Suppressor macrophage treated with lipopolysaccharide for 1 hour (primary cell): Measurements from ENCODE around the gene CCDC87.
"Not testable (repeated sequence)": the region's sequence is repeated elsewhere in the genome, so short reads cannot be mapped to it uniquely, and the experiment has no call there.

Source experiments
- DNase-seq, 3 donors: peaks; one replicate each; pipeline ENCODE4 v3.0.0-alpha.2; 2020 to 2022

CCDC87 gene

DNA sequence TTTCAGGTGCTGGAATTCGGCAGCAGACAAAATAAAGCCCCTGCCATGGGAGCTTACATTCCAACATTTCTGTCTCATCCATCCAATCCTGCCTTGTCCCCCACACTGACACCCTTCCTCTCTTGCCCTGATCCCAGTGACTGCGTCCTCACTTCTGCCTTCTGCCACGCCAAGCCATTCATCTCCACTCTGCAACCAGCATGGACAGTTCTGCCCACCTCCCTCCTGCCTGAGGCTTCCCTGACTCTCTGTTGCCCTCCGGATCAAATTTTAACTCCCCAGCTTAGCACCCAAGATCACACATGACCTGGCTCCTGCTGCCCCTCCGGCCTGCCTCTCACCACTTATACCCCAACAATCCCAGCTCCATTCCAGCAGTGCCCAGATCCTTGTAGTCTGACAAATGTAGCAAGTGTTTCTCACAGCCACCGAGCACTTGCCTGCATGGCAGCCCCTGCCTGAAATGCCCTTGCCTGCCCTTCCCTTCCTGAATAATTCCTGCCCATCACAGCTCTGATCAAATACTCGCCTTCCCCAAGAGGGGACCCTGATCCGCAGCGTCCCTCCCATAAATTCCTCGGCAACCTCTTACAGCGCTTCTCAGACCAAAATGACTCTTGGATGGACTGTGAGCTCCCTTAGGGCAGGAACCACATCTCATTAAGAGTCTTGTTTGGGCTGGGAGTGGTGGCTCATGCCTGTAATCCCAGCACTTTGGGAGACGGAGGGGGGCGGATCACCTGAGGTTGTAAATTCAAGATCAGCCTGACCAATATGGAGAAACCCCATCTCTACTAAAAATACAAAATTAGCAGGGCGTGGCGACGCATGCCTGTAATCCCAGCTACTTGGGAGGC lies 43.9 kb downstream of the CCDC87 start:
- DNase-seq = no peak

DNA sequence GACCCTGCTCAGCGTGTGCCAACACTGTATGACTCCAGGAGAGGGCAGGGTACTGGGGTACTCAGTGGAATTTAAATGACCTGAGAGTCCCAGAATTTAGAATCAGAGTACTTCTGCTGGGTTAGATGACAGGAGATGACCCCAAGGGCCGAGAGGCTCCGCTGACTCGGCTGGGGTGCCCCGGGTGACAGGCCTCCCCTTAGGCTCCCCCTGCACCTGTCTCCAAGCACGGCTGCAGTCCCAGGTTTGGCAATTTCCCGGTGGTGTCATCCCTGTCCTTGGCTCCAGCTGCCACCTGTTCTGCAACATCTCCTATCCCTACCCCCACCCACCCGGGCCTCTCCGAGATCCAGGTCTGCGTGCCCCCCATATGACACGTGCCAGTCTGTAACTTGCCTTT lies 44.8 kb downstream of the CCDC87 start:
- DNase-seq = no peak

DNA sequence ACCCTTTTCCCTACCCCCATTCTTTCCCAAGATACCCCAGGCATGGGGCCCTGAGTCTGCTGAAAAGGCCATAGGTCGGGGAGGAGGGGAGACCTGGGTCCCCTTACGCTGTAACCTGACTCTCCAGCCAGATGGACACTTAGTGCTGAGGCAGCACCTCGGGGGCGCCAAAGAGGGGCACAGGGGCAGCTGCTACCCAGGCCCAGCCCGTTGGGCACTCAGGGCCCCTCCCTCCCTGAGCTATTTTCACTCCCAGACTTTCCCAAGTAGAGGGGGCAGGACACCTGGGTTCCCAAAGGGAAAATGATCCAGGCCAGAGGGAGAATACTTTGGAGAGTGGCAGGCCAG lies 45.2 kb downstream of the CCDC87 start:
- no peak for DNase-seq

DNA sequence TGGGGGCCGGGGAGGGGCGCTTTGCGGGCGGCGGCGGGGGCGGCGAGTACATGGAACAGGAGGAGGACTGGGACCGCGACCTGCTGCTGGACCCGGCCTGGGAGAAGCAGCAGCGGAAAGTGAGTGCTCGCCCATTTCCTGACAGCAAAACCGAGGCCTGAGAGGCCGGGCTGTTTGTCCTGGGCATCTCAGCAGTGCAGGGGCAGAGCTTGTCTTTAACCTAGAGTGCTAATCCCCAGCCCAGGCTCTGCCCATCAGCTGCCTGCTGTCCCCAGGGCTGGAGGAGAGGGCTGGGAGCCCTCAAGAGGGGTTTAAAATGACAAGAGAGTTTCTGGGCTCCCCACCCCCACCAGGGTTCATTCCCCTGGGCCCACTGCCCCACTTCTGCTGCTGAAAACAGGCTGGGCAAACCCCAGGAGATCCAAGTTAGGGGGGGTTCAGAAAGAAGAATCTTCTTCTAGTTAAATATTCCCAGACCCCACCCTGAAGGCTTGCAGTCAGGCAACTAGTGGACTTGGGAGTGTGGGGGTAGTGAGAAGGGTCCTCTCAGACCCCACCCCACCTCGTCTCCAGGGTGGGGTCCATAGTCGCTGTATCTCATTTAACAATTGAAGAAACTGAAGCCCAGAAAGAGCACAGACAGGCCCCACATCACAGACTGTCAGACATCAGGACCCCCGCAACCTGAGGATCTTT lies 45.7 kb downstream of the CCDC87 start:
- no peak for DNase-seq

DNA sequence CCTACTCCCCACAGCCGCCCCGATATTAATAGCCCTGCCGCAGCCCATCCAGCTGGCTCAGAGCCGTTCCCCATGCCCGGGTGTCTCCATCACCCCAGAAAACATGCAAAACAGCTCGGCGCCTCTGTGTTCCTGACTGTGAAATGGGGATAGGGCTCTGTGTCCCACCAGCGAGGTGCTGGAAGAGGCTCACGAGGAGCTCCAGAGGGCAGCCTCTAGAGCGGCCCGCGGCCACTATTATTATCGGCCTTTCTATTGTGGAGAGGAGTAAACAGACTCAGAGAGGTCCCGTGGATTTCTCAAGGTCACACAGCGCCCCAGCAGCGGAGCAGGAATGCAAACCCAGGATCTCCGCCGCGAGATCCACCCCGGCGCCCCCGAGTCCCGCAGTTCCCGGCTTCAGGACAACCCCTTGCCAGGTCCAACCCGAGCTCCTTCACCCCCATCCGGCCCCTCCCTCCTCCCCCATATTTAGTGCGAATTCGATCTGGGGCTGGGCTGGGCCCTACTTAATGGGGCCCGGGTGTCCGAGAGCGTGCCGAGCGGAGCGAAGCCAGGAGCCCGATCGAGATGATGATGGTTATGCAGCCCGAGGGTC lies 46.4 kb downstream of the CCDC87 start, which contains the start of gene ACTN3:
TSS of gene ACTN3 (plus strand) at position 536 of the 598 bp plus-strand sequence. CDS start at position 571, 35 bp downstream.
- DNase-seq = no peak

DNA sequence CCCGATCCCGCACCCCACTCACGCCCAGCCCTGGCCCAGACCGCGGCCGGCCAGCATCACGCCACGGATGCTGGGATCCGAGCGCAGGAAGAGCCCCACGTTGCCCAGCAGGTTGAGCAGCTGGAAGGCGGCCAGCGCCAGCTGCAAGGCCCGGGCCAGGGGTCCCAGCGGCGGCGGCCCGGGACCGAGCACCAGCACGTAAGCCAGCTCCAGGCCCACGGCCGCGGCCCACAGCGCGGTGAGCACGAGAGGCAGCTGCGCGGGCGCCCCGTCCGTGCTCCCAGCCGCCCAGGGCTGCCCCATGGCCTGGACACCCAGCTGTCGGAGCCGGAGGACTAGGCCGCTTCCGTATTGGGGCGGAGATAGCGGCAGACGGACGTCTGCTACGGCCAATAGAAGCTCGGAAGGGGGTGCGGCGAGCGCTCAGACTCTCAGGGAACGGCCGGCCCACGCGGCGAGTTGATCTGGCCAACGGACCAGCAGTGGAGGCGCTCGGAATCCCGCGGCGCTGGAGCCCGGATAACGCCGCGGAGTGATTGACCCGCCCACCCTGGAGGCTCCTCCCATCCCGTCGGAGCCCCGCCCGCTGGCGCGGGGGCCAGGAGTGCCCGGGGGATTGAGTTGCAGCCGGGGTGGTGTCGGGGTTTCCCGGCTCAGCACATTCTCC lies 47.0 kb downstream of the CCDC87 start, which contains the start of gene ZDHHC24:
TSS of gene ZDHHC24 (minus strand) at position 348 of the 667 bp plus-strand sequence. CDS start at position 303, 45 bp downstream.
- peak; percentile 99 for DNase-seq

DNA sequence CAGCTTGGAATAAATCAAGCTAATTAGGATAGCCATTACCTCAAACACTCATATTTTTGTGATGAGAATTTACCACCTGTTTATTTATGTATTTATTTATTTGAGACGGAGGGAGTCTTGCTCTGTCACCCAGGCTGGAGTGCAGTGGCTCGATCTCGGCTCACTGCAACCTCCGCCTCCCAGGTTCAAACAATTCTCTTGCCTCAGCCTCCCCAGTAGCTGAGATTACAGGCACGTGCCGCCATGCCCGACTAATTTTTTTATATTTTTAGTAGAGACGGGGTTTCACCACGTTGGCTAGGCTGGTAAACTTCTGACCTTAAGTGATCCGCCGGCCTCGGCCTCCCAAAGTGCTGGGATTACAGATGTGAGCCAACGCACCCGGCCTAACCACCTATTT lies 47.9 kb downstream of the CCDC87 start:
- DNase-seq = not testable (repeated sequence)

DNA sequence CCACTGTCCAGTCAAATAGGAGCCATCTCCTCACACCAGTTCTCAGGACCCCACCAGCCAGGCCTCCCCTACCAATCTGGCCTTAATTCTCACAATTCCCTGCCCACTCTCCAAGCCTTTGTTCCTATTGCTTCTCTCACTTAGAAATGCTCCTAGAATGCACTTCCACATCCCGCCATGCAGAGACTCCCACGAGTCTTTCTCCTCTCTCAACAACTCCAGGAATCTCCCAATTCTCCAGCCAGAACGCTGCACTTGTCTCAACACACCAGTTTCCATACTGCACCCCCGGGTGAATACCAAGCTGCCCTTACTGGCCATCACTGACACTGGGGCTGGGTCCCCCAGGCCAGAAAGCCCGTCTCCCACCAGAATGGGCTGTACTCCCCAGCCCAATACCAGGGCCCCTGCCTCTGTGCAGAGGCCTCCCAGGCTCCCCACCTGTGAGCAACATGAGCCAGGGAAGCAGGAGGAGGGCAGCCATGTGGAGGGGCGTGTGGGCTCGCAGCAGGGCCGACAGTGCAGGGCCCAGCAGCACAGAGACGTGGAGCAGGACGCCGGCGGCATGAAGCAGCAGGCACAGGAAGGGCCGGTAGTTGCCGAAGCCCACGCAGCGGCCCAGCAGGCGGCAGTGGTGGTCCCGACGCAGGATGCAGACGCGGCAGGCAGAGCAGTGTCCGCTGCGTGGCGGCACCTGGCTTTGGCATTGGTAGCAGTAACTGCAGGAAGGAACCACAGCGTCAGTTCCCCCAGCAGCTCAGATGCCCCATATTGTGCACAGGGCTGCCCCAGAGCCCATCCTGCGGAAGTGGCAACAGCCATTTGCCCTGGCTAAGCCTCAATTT lies 49.4 kb downstream of the CCDC87 start:
- peak; percentile 24 to 54 (median 42) for DNase-seq

DNA sequence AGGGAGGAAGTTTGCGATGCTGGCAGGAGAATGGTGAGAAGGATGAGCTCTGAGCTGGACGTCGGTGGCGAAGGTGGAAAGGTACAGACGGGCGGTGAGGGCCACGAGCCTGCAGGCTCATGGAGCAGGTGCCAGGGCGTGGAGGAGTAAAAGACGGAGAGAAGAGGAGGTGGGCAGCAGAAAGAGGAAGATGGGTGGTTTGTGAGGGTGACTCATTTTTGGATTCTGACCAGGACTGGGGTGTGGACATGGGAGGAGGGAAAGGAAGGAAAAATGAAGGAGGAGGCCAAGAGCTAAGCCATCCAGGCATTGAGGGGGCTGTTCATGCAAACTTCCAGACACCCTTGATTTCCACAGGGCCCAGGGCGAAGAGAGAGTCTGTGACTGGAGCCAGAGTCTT lies 50.5 kb downstream of the CCDC87 start:
- DNase-seq = peak; percentile 30 to 51 (median 49)

DNA sequence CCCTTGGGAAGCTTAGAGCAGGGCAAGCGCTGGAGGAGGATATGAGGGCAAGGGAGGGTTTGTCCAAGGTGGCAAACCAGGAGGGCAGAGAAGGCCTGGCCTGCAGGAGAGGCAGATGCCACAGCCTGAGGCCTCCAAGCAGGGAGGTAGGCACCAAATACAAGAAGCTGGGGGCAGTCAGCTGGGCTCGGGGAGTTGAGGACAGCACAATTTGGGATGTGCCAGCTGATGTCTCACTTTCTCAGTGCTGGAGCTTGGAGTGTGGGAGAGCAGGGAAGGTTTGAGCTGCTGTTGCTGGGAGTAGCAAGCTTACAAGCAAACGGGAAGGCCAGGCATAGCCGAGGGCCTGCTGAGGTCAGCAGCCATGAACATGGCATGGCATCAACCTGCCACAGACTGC lies 51.0 kb downstream of the CCDC87 start:
- DNase-seq = no peak

DNA sequence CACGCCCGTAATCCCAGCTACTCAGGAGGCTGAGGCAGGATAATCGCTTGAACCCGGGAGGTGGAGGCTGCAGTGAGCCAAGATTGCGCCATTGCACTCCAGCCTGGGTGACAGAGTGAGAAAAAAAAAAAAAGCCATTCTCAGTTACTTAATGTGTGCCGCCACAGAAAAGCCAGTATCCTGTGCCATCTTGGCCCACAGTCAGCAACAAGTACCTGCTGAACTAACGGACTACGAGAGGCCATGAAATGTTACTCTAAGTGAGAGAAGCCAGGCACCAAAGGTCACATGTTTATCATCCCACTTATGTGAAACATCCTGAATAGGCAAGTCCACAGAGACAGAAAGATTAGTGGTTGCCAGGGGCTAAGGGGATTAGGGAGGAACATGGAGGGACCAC lies 52.3 kb downstream of the CCDC87 start:
- DNase-seq = not testable (repeated sequence)
